ENCODE data around the gene RNASEH2A. TPM values are rescaled to one million over a fixed set of nuclear protein-coding genes. Genes with fewer than 3 reads are reported as not detected.

The RNASEH2A gene
- total RNA-seq, 1 experiment from 2014 or later = 79.5 TPM

DNA sequence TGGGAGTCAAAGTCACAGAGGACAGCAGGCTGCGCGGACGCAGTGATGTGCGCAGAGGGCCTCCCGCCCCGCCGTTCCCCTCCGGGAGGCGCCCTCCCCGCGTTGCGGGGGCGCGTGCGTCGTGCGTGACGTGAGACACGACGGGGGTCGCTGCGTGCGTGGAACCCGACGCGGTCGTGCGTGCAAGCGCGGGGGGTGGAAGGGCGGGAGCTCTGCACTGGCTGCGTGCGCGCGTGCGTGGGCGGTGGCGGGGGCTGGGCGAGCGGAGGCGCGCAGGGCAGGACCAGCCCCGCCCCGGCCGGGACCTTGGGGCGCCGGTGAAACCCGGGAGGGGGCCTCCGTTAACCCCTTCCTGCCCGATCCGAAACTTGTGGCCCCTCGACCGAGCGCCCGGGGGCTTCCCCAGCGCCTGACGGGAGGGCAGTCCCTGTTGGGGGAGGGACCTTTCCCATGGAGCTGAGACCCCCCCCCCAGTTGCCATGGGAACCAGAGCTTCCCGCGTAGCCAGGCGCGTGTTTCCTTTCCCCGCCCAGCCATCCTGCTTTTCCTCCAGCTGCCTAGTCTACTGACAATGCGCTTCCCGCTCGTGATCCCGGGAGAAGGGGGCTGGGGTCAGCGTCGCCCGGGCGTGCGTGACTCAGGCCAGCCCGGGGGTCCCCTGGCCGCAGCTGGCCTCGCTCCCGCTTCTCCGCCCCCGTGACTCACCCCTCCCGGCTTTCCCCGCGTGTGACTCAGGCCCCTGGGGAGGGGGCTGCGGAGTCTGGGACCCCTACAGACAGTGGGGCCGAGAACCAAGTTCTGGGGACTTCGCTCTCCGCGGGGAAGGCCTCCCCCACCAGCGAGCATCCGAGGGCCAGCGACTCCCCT lies 23.7 kb upstream of the RNASEH2A start:
- Histone ChIP-seq H3K9ac (ENCODE audit: extremely low read depth, insufficient read length, low read length) (no peak overlapping the region), H3K4me2 (ENCODE audit: insufficient read depth, insufficient read length, low read length) (peak overlapping the region; percentile 71), H3K56ac (ENCODE audit: insufficient read length, low read depth, low read length) (no peak overlapping the region), H4K5ac (ENCODE audit: insufficient read length, low read depth, low read length) (peak overlapping the region; percentile 27), H2BK120ac (ENCODE audit: low read depth, low read length, poor library complexity, severe bottlenecking) (no peak overlapping the region), H2AK5ac (ENCODE audit: insufficient read length, low read length) (no peak overlapping the region), H2BK15ac (ENCODE audit: low read depth, low read length) (no peak overlapping the region), H3K9me3 (ENCODE audit: control insufficient read depth, low read depth, low read length) (no peaks in the 10 kb centered on the region), H3K23ac (ENCODE audit: insufficient read length, low read depth, low read length) (no peak overlapping the region), H3K27ac (ENCODE audit: insufficient read length, low read depth, low read length) (no peak overlapping the region), H3K27me3 (ENCODE audit: insufficient read depth, low read length) (no peaks in the 10 kb centered on the region), H3K14ac (ENCODE audit: insufficient read depth, low read length) (peak overlapping the region; percentile 72), H2AFZ (ENCODE audit: low read length) (no peak overlapping the region), H3K18ac (ENCODE audit: insufficient read length, low read depth, low read length) (peak overlapping the region; percentile 64), H3K79me2 (ENCODE audit: insufficient read depth, low read length) (no peaks in the 10 kb centered on the region), H3K4ac (ENCODE audit: low read depth, low read length) (no peak overlapping the region), H3K4me1 (ENCODE audit: insufficient read depth, low read length) (peaks cover 4% of the 10 kb centered on the region), H4K8ac (replicated peaks; ENCODE audit: insufficient read length, low read depth, low read length) (no peak overlapping the region), H3K23me2 (ENCODE audit: insufficient read length, low read depth, low read length, poor library complexity, severe bottlenecking) (peaks cover 22% of the 10 kb centered on the region), H2BK20ac (ENCODE audit: low read depth, low read length, poor library complexity, severe bottlenecking) (no peak overlapping the region), H3K79me1 (ENCODE audit: insufficient read depth, low read depth, low read length, poor library complexity, severe bottlenecking) (no peaks in the 10 kb centered on the region), H2BK5ac (ENCODE audit: insufficient read length, low read length) (no peak overlapping the region), H3T11ph (ENCODE audit: low read length) (no peak overlapping the region), H4K91ac (ENCODE audit: insufficient read length, low read depth, low read length) (no peak overlapping the region), H2BK12ac (ENCODE audit: insufficient read length, low read depth, low read length) (no peak overlapping the region), H4K20me1 (ENCODE audit: control insufficient read depth, insufficient read depth, insufficient read length) (no peaks in the 10 kb centered on the region)
- no peaks in the 10 kb centered on the region; the same call in 1 of the 2 replicates for H3K27me3 Mint-ChIP-seq (ENCODE audit: low read depth)
- peaks cover 19 to 22% of the 10 kb centered on the region in 2 experiments for H3K4me1 Mint-ChIP-seq
- TF ChIP-seq, protein P1, sequence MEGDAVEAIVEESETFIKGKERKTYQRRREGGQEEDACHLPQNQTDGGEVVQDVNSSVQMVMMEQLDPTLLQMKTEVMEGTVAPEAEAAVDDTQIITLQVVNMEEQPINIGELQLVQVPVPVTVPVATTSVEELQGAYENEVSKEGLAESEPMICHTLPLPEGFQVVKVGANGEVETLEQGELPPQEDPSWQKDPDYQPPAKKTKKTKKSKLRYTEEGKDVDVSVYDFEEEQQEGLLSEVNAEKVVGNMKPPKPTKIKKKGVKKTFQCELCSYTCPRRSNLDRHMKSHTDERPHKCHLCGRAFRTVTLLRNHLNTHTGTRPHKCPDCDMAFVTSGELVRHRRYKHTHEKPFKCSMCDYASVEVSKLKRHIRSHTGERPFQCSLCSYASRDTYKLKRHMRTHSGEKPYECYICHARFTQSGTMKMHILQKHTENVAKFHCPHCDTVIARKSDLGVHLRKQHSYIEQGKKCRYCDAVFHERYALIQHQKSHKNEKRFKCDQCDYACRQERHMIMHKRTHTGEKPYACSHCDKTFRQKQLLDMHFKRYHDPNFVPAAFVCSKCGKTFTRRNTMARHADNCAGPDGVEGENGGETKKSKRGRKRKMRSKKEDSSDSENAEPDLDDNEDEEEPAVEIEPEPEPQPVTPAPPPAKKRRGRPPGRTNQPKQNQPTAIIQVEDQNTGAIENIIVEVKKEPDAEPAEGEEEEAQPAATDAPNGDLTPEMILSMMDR (conservative IDR thresholded peaks at IDR 0.05) = 0 out of 3 replicates have a peak, but pooled peaks have one; percentile 11
- peak; percentile 56 for DNase-seq
- no CpG with 5 or more reads among the region's 88 CpGs for WGBS (ENCODE audit: extremely low coverage, insufficient read length, low lambda C conversion rate)
- no peaks in the 10 kb centered on the region for H3K9me3 Mint-ChIP-seq
- H3K36me3 Mint-ChIP-seq (ENCODE audit: insufficient read depth in 1 of 3, low read depth in 3 of 3) = no peaks in the 10 kb centered on the region
- H3K4me3 Mint-ChIP-seq = peak overlapping the region; percentile 63 to 85
- no peak overlapping the region for H3K27ac Mint-ChIP-seq
